ENCODE data around the gene KRTAP5-1. TPM values are rescaled to one million over a fixed set of nuclear protein-coding genes. Genes with fewer than 3 reads are reported as not detected.
"Not testable (repeated sequence)": the region's sequence is repeated elsewhere in the genome, so short reads cannot be mapped to it uniquely, and the experiment has no call there.

Gene KRTAP5-1
- total RNA-seq, 6 experiments from 2014 or later = not detected

DNA sequence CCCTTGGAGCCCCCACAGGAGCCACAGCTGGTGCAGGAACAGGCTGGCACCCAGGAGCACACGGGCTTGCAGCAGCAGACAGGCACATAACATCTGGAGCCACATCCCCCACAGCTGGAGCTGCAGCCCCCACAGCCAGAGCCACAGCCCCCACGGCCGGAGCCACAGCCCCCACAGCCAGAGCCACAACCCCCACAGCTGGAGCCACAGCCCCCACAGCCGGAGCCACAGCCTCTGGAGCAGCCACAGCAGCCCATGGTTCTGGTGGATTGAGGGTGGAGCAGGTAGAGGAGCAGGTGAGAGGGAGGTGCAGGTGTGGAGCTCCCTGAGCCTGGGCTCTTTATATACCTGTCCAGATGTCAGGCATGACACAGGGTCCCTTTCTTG, 12.9 kb upstream of the KRTAP5-1 start, which contains the start of gene KRTAP5-2:
TSS of gene KRTAP5-2 (minus strand) at position 301 of the 387 bp plus-strand sequence. CDS start at position 257, 44 bp downstream.
- Mint-ChIP-seq H3K9me3 (no peaks in the 10 kb centered on the region), H3K27ac (no peak within 1 kb of the TSS), H3K4me1 (ENCODE audit: low read depth) (peaks cover 10% of the 10 kb centered on the region), H3K27me3 (ENCODE audit: insufficient read depth) (peaks cover 51% of the 10 kb centered on the region), H3K4me3 (0 out of 2 replicates have a peak within 1 kb of the TSS, but pooled peaks have one; percentile 18), H3K36me3 (ENCODE audit: low read depth) (no peaks in the 10 kb centered on the region)
- TF ChIP-seq, protein P1, sequence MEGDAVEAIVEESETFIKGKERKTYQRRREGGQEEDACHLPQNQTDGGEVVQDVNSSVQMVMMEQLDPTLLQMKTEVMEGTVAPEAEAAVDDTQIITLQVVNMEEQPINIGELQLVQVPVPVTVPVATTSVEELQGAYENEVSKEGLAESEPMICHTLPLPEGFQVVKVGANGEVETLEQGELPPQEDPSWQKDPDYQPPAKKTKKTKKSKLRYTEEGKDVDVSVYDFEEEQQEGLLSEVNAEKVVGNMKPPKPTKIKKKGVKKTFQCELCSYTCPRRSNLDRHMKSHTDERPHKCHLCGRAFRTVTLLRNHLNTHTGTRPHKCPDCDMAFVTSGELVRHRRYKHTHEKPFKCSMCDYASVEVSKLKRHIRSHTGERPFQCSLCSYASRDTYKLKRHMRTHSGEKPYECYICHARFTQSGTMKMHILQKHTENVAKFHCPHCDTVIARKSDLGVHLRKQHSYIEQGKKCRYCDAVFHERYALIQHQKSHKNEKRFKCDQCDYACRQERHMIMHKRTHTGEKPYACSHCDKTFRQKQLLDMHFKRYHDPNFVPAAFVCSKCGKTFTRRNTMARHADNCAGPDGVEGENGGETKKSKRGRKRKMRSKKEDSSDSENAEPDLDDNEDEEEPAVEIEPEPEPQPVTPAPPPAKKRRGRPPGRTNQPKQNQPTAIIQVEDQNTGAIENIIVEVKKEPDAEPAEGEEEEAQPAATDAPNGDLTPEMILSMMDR (IDR thresholded peaks at IDR 0.05) = no peak
- no peak for DNase-seq

DNA sequence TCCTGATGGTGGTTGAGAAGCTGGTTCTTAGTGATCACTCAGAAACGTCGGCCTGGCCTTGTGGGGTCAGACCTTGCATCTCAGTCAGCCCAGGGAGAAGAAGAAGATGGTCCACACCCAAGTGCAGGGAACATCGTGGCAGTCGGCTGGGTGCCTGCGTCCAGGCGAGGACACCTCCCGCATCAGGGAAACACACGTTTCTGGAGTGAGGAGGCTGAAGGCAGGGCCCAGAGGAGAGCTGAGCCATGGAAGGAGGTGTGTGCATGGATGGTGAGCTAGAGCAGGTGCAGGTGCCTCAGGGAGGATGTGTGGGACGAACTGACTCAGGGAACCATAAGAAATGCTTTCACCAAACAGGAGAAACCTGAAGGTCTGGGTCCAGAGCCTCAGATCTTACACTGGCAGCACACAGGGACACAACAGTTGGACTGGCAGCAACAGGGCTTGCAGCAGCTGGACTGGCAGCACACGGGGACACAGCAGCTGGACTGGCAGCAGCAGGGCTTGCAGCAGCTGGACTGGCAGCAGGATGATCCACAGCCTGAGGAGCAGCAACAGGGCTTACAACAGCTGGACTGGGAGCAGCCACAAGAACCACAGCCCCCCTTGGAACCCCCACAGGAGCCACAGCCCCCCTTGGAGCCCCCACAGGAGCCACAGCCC, 12.4 kb upstream of the KRTAP5-1 start:
- Mint-ChIP-seq H3K4me3 (no peak overlapping the region), H3K27me3 (ENCODE audit: insufficient read depth) (peaks cover 53% of the 10 kb centered on the region), H3K27ac (no peak overlapping the region), H3K4me1 (ENCODE audit: low read depth) (peaks cover 10% of the 10 kb centered on the region), H3K36me3 (ENCODE audit: low read depth) (no peaks in the 10 kb centered on the region), H3K9me3 (no peaks in the 10 kb centered on the region)
- no peak for DNase-seq
- TF ChIP-seq, protein P1 (IDR thresholded peaks at IDR 0.05) = no peak

DNA sequence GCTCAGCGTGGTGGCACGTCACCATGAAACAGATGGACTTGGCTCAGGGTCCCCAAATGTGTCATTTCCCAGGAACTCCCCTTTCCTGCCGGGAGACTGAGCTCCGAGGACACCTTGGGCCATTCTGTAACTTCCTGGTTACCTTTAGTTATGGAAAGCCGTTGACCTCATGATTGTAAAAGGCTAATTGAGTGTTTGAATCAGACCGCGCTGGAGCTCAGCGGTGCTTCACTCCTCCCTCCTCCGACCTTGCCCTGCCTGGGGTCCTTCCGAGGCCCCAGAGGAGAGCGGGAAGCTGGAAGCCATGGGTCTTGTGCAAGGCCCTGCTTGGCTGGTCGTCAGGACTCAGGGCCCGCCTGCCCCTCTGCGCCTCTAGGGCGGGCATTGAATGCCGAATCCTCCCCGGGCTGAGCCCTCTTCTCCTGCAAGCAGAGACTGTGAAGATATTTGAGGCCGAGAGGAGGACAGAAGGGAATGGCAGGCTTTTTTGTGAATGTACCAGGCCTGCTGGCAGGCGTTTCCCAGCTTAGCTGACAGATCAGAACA, 11.6 kb upstream of the KRTAP5-1 start:
- H3K27me3 Mint-ChIP-seq (ENCODE audit: insufficient read depth) = peaks cover 47% of the 10 kb centered on the region
- not testable (repeated sequence) for DNase-seq

DNA sequence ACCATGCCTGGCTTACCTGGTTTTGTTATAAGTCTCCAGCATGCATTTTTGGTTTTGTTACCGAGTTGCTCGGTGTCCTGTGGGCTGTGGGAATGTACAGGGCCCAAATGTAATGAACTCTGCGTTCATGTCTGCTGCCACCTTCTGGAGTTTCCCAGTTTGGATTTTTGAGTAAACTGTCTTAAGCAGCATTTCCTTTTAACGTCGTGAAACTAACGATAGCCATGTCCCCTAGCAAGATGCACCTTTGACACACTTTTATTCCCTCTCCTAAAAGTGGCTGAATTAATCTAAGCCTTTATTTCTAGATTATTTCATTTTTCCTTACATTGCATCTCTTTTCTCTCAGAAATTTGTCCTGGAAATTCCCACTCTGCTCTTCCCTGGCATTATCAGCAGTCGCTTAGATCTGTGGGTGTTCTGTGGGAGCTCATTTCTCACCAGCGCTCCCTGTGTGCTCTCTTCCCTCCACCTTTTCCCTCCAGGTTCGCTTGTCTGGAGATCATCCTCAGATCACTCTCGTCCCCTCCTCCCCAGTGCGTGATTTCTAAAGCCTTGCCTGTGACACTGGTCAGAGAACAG, 11.0 kb upstream of the KRTAP5-1 start:
- not testable (repeated sequence) for DNase-seq

More for the DNA sequence above, 11.6 kb upstream of the KRTAP5-1 start:
- H3K9me3 Mint-ChIP-seq; H3K4me1 Mint-ChIP-seq (ENCODE audit: low read depth); H3K4me3 Mint-ChIP-seq; H3K36me3 Mint-ChIP-seq (ENCODE audit: low read depth); H3K27ac Mint-ChIP-seq: not testable (repeated sequence)

DNA sequence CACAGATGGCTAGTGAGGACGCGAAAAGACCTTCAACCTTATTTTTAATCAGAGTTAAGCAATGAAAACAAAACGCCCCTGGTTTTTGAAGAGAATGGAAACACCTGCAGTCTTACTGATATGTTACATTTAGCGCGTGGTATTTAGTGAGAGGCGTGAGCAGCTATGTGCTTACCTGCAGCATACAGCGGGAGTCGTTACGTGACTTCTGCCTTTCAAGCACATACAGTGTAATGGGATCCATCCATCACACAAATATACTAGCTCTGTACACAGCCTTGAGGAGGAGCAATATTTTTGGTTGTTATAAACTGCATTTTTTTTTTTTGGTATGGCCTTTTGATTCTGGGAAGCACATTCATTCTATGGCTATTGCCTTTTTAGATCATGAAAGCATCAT, 7.5 kb upstream of the KRTAP5-1 start:
- Mint-ChIP-seq H3K36me3 (ENCODE audit: low read depth) (no peaks in the 10 kb centered on the region), H3K27ac (no peak overlapping the region), H3K4me1 (ENCODE audit: low read depth) (peaks cover 6% of the 10 kb centered on the region; the same call in 1 of the 2 replicates), H3K4me3 (no peak overlapping the region), H3K9me3 (no peaks in the 10 kb centered on the region), H3K27me3 (ENCODE audit: insufficient read depth) (peaks cover 49% of the 10 kb centered on the region)
- DNase-seq = no peak
- TF ChIP-seq, protein P1 (IDR thresholded peaks at IDR 0.05) = no peak

More for the DNA sequence above, 11.0 kb upstream of the KRTAP5-1 start:
- not testable (repeated sequence) for H3K9me3 Mint-ChIP-seq; H3K36me3 Mint-ChIP-seq (ENCODE audit: low read depth); H3K4me1 Mint-ChIP-seq (ENCODE audit: low read depth); H3K27ac Mint-ChIP-seq; H3K4me3 Mint-ChIP-seq
- H3K27me3 Mint-ChIP-seq (ENCODE audit: insufficient read depth) = peaks cover 44% of the 10 kb centered on the region

DNA sequence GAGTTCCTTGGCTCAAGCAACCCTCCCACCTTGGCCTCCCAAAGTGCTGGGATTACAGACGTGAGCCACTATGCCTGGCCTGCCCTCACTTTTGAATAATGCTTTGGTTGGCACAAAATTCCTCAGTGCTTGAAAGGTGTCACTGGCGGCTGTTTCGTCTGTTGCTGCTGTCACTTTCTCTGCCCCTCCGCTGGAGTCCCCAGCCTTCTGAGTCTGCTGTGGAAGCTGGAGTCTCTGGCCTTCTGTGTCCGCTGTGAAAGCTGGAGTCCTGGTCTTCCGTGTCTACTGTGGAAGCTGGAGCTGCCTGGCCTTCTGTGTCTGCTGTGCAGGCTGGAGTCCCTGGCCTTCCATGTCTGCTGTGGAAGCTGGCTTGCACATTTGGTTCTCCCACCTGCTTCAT, 4.9 kb upstream of the KRTAP5-1 start:
- TF ChIP-seq, protein P1 (IDR thresholded peaks at IDR 0.05) = no peak
- Mint-ChIP-seq H3K4me3 (no peak overlapping the region), H3K9me3 (no peaks in the 10 kb centered on the region), H3K27me3 (ENCODE audit: insufficient read depth) (peaks cover 50% of the 10 kb centered on the region), H3K36me3 (ENCODE audit: low read depth) (no peaks in the 10 kb centered on the region), H3K27ac (no peak overlapping the region), H3K4me1 (ENCODE audit: low read depth) (peaks cover 6% of the 10 kb centered on the region; the same call in 1 of the 2 replicates)
- DNase-seq = no peak

DNA sequence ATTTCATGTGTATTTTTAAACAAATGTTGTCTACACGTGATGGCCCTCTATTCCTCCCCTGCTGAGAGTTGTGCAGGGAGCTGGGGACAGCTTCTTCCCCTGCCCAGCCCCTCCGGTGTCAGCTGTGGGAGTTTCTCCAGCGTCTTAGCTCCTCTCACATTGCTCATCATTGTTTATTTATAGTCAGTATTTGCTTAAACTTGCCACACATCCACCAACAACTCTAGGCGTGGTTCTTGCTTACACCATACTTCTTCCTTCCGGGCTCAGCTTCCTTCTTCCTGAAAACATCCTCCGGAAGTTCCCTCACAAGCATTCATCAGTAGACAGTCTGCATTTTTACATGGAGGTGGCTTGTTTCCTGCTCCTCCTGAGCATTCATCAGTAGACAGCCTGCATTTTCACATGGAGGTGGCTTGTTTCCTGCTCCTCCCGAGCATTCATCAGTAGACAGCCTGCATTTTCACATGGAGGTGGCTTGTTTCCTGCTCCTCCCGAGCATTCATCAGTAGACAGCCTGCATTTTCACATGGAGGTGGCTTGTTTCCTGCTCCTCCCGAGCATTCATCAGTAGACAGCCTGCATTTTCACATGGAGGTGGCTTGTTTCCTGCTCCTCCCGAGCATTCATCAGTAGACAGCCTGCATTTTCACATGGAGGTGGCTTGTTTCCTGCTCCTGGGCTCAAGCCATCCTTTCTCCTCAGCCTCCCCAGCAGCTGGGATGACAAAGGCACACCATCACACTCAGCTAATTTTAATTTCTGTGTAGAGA, 4.3 kb upstream of the KRTAP5-1 start:
- peaks cover 48% of the 10 kb centered on the region for H3K27me3 Mint-ChIP-seq (ENCODE audit: insufficient read depth)
- not testable (repeated sequence) for H3K9me3 Mint-ChIP-seq; H3K36me3 Mint-ChIP-seq (ENCODE audit: low read depth); H3K4me1 Mint-ChIP-seq (ENCODE audit: low read depth); DNase-seq; H3K4me3 Mint-ChIP-seq; H3K27ac Mint-ChIP-seq

Data from HFFc6 (cell line).